CD4-positive, CD25-positive, alpha-beta regulatory T cell (primary cell): ENCODE measurements around the gene GRN. TPM values are rescaled to one million over a fixed set of nuclear protein-coding genes. Genes with fewer than 3 reads are reported as not detected.
"Not testable (repeated sequence)": the region's sequence is repeated elsewhere in the genome, so short reads cannot be mapped to it uniquely, and the experiment has no call there.

ENCODE experiments used
- ATAC-seq, 2 donors: fragments of 150-1000 bp; cut with Tn5 transposase; one replicate each; pipeline ENCODE4 v1.10.0; 2021; ENCODE audit warnings: low read depth in 2 of 2, moderate number of reproducible peaks in 2 of 2, moderate library complexity in 1 of 2
- DNase-seq, 3 donors: peaks; one replicate each; pipeline versions ENCODE4 v3.0.0 to v3.0.0-alpha.2; 2012 to 2022; ENCODE audit warnings: mixed read lengths in 1 of 3
- H3K27ac ChIP-seq: one replicate; pipeline ENCODE4 v1.7.0; 2013; ENCODE audit warnings: mild to moderate bottlenecking, low read length; ENCODE audit not compliant: insufficient read depth, poor library complexity, severe bottlenecking
- H3K27me3 ChIP-seq: one replicate; pipeline ENCODE4 v1.7.0; 2013; ENCODE audit warnings: low read length; ENCODE audit not compliant: control insufficient read depth, insufficient read depth
- H3K36me3 ChIP-seq: one replicate; pipeline ENCODE4 v1.7.0; 2013; ENCODE audit warnings: mild to moderate bottlenecking, low read length, moderate library complexity; ENCODE audit not compliant: control insufficient read depth, insufficient read depth
- H3K4me1 ChIP-seq: 2 replicates; pipeline ENCODE4 v1.7.0; 2013; ENCODE audit warnings: mild to moderate bottlenecking, low read length; ENCODE audit not compliant: insufficient read depth, control insufficient read depth, poor library complexity, severe bottlenecking
- H3K4me3 ChIP-seq: one replicate; pipeline ENCODE4 v1.7.0; 2013; ENCODE audit warnings: low read depth, mild to moderate bottlenecking, low read length, moderate library complexity
- H3K9me3 ChIP-seq, 2 experiments: 1 replicate in 1 of 2; 2 replicates in 1 of 2; pipeline ENCODE4 v1.7.0; 2013; ENCODE audit warnings: low read length in 2 of 2, mild to moderate bottlenecking in 1 of 2, moderate library complexity in 1 of 2; ENCODE audit not compliant: control insufficient read depth in 2 of 2
- H3K27ac Mint-ChIP-seq, 3 donors: one replicate each; pipeline ENCODE4 v1.8.0; 2020 to 2022; ENCODE audit warnings: mild to moderate bottlenecking in 3 of 3, mixed read lengths in 3 of 3, moderate library complexity in 2 of 3
- H3K27me3 Mint-ChIP-seq: one replicate; pipeline ENCODE4 v1.8.0; 2022; ENCODE audit warnings: mild to moderate bottlenecking, mixed read lengths
- H3K36me3 Mint-ChIP-seq: one replicate; pipeline ENCODE4 v1.8.0; 2020; ENCODE audit warnings: mixed read lengths
- H3K4me1 Mint-ChIP-seq, 4 donors: one replicate each; pipeline ENCODE4 v1.8.0; 2020 to 2022; ENCODE audit warnings: mixed read lengths in 4 of 4, mild to moderate bottlenecking in 1 of 4
- H3K4me3 Mint-ChIP-seq, 4 donors: one replicate each; pipeline ENCODE4 v1.8.0; 2020 to 2022; ENCODE audit warnings: mild to moderate bottlenecking in 4 of 4, mixed read lengths in 4 of 4, moderate library complexity in 3 of 4
- H3K9me3 Mint-ChIP-seq, 7 donors: one replicate each; pipeline ENCODE4 v1.8.0; 2020 to 2022; ENCODE audit warnings: mixed read lengths in 7 of 7, mild to moderate bottlenecking in 3 of 7, moderate library complexity in 2 of 7
- polyA plus RNA-seq, 4 donors: library from polyadenylated mRNA; unstranded; fragments of 300-500 nt; fragmentation: Illumina TruSeq; gene quantifications; one replicate each; pipeline ENCODE4 v1.2.3, GENCODE V29; 2021
- total RNA-seq: library from RNA; stranded (reverse); gene quantifications from one replicate; pipeline ENCODE4 v1.2.3, GENCODE V29; 2022

GRN gene
- total and polyA plus RNA-seq, 5 donors from 2014 or later: 24.3 to 39.4 (median 32.0) TPM

DNA sequence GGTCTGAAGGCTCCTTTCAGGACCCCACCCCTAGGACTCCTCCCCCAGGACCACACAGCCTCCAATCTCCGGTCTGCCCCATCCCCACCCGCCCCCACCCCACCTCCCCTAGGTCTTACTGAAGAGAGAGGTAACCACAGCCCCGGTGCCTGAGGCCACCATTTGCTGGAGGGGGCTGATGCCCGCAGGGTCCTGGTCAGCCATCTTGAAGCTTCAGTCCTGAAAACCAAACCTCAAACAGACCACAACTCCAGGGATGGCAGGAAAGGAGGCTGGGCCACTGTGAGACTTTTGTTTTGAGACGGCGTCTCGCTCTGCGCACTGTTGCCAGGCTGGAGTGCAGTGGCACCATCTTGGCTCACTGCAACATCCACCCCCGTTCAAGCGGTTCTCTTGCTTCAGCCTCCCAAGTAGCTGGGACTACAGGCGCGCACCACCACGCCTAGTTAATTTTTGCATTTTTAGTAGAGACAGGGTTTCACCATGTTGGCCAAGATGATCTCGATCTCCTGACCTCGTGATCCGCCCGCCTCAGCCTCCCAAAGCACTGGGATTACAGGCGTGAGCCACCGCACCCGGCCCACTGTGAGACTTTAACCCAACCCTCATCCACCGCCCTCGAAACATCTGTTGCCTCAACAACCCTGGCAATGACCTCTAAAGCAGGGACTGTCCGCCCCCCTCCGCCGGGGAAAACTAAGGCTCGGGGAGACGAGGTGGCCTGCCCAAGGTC, 21.6 kb upstream of the GRN start:
- H3K27me3 Mint-ChIP-seq: peaks cover 5% of the 10 kb centered on the region
- ATAC-seq: no peak
- Histone ChIP-seq H3K4me1 (peaks cover 18% of the 10 kb centered on the region), H3K27ac (no peak overlapping the region), H3K4me3 (peak overlapping the region; percentile 41), H3K27me3 (no peaks in the 10 kb centered on the region), H3K36me3 (peaks cover 21% of the 10 kb centered on the region), H3K9me3 (no peaks in the 10 kb centered on the region)
- H3K4me3 Mint-ChIP-seq: peak overlapping the region; percentile 74 to 86 (median 80)
- H3K36me3 Mint-ChIP-seq: peaks cover 4% of the 10 kb centered on the region
- H3K9me3 Mint-ChIP-seq: peaks cover 0 to 4% (median 0%) of the 10 kb centered on the region in 7 donors
- no peak for DNase-seq
- H3K4me1 Mint-ChIP-seq: peaks cover 2 to 45% (median 10%) of the 10 kb centered on the region in 4 donors
- H3K27ac Mint-ChIP-seq: no peak overlapping the region

DNA sequence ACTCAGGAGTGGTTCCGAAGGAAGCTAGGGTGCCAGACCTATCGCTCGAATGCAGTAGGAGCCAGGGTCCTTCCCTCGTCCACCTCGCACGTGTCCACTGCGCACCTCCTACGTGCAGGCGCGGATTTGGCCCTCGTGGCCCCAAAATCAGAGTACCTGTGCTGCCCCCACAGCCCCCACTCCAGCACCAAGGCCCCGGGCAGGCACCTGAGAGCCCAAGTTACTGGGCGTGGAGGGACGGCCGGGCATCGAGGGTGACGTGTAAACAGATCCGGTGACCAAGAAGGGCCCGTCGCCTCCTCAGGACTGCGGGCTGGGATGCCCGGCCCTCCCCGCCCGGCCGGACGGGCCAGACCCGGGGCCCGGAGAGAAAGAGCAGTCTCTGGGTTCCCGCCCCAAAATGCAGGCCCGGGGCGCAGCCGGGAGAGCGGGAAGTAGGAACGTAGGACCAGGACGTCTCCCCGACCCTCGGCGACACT, 21.0 kb upstream of the GRN start:
- Mint-ChIP-seq H3K9me3 (peaks cover 0 to 2% (median 0%) of the 10 kb centered on the region in 7 donors), H3K27me3 (peaks cover 5% of the 10 kb centered on the region), H3K27ac (no peak overlapping the region), H3K36me3 (peaks cover 4% of the 10 kb centered on the region), H3K4me1 (peaks cover 2 to 45% (median 10%) of the 10 kb centered on the region in 4 donors), H3K4me3 (peak overlapping the region; percentile 74 to 86 (median 80))
- Histone ChIP-seq H3K9me3 (no peaks in the 10 kb centered on the region), H3K4me1 (peaks cover 18% of the 10 kb centered on the region), H3K27ac (peak overlapping the region; percentile 93), H3K36me3 (peaks cover 21% of the 10 kb centered on the region), H3K27me3 (no peaks in the 10 kb centered on the region), H3K4me3 (peak overlapping the region; percentile 41)
- ATAC-seq: no peak
- DNase-seq: no peak

DNA sequence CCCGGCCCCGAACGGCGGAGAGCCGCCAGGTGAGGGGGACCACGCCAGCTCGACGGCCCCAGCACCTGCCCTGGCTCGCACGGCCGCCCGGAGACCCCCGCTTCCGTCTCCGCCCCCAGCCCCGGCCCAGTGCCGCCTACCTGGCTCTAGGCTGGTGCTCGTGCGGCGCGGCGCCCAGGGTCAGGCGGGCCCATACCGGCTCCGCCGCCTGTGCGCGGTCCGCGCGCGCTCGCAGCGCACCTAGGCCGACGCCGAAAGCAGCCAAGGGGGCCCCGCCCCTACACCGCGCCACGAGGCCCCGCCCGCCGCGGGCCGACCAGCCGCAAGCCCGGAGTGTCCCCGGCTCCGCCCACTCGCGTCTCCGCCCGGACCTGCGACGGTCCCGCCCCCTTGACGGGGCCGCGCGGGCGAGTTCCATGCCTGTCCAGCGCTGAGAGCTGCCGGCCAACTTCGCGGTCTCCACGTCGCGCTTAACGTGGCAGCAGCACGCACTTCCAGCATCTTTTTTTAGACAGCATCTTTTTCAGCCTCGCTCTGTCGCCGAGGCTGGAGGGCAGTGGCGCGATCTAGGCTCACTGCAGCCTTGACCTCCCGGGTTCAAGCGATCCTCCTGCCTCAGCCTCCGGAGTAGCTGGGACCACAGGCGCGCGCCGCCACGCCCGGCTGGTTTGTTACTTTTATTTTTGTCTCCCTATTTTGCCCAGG, 20.4 kb upstream of the GRN start, which contains the start of gene SLC25A39:
Gene SLC25A39, minus strand, starts transcription at position 253 of the 705 bp plus-strand sequence. CDS start 1,261 bp downstream, outside the sequence.
- Mint-ChIP-seq H3K36me3 (no peaks in the 10 kb centered on the region), H3K27ac (peak within 1 kb of the TSS; percentile 95 to 96 (median 96)), H3K4me3 (peak within 1 kb of the TSS; percentile 90 to 99 (median 93)), H3K27me3 (peaks cover 5% of the 10 kb centered on the region), H3K4me1 (peaks cover 2 to 45% (median 10%) of the 10 kb centered on the region in 4 donors), H3K9me3 (no peaks in the 10 kb centered on the region)
- Histone ChIP-seq H3K9me3 (no peaks in the 10 kb centered on the region), H3K4me1 (peaks cover 18% of the 10 kb centered on the region), H3K36me3 (peaks cover 19% of the 10 kb centered on the region), H3K4me3 (peak within 1 kb of the TSS; percentile 68), H3K27ac (peak within 1 kb of the TSS; percentile 93), H3K27me3 (no peaks in the 10 kb centered on the region)
- ATAC-seq: peak; percentile 75 to 80
- peak; percentile 90 to 95 (median 94) for DNase-seq

DNA sequence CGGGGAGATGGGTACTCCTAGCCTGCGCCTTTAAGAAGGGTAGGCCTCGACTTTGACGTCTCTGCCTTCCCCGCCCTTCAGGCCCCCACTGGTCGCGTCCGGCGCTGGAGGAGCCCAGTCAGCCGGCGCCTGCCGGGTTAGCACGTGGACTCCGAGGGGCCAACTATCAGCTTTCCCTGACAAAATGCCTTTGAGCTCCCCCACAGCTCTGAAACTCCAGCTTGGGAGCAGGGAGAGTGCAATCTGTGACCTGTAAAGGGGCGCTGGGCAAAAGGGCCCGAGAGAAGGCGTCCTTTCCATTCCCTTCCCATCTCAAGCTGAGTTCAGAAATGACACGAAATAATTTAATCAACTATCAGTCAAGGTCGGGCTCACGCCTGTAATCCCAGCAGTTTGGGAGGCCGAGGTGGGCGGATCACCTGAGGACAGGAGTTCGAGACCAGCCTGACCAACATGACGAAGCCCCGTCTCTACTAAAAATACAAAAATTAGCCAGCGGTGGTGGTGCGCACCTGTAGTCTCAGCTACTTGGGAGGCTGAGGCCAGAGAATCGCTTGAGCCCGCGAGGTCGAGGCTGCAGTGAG, 18.1 kb upstream of the GRN start:
- Histone ChIP-seq H3K36me3 (no peaks in the 10 kb centered on the region), H3K9me3 (no peaks in the 10 kb centered on the region), H3K27me3 (no peaks in the 10 kb centered on the region), H3K27ac (peak overlapping the region; percentile 93), H3K4me1 (peaks cover 22% of the 10 kb centered on the region), H3K4me3 (peak overlapping the region; percentile 45)
- Mint-ChIP-seq H3K9me3 (no peaks in the 10 kb centered on the region), H3K4me1 (peaks cover 7 to 46% (median 17%) of the 10 kb centered on the region in 4 donors), H3K27me3 (peaks cover 10% of the 10 kb centered on the region), H3K27ac (peak overlapping the region in 2 of 3 donors; percentile 74 to 96), H3K36me3 (no peaks in the 10 kb centered on the region), H3K4me3 (peak overlapping the region; percentile 71 to 90 (median 78))
- DNase-seq (peak; percentile 90 to 97 (median 94)), ATAC-seq (peak; percentile 83 to 84)

DNA sequence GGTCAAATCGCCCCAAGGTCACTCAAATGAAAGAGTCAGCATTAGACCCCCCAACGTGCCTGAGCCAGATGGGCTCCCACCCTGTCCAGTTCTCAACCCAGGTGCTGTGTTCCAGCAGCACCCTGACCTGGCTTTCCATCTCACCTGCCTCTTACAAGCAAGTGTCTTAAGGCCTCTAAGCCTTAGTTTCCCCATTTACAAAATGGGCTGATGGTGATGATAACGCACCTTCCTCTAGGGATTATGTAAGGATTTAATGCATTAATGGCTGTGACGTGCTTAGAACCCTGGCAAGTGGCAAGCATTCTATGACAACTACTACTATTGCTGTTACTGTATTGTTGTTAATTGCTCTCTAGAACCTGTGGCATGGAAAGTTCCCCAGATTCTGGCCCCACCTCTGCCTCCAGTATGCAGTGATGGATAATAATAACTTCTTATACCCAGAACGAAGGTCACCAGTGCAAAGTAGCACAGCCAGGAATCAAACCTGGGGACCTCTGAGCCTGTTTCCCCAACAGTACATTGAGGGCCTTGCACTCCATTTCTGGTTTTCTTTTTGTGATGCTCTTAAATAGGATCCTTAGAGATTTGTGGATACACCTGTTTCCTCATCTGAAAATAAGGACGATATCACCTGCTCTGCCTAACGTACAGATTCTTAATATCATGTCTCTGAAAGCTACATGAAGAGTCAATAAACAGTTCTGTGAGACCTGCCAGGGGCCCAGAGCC, 17.2 kb upstream of the GRN start:
- peak overlapping the region; percentile 50 to 85 (median 69) for H3K4me3 Mint-ChIP-seq
- H3K27ac Mint-ChIP-seq: peak overlapping the region in 2 of 3 donors; percentile 38 to 56
- H3K4me1 ChIP-seq: peaks cover 22% of the 10 kb centered on the region
- peaks cover 10% of the 10 kb centered on the region for H3K27me3 Mint-ChIP-seq
- H3K9me3 ChIP-seq: no peaks in the 10 kb centered on the region
- no peaks in the 10 kb centered on the region for H3K27me3 ChIP-seq
- no peak for DNase-seq
- H3K9me3 Mint-ChIP-seq: no peaks in the 10 kb centered on the region
- H3K4me3 ChIP-seq: no peak overlapping the region
- H3K4me1 Mint-ChIP-seq: peaks cover 7 to 42% (median 17%) of the 10 kb centered on the region in 4 donors
- H3K27ac ChIP-seq: no peak overlapping the region
- no peak for ATAC-seq
- no peaks in the 10 kb centered on the region for H3K36me3 ChIP-seq
- H3K36me3 Mint-ChIP-seq: no peaks in the 10 kb centered on the region

DNA sequence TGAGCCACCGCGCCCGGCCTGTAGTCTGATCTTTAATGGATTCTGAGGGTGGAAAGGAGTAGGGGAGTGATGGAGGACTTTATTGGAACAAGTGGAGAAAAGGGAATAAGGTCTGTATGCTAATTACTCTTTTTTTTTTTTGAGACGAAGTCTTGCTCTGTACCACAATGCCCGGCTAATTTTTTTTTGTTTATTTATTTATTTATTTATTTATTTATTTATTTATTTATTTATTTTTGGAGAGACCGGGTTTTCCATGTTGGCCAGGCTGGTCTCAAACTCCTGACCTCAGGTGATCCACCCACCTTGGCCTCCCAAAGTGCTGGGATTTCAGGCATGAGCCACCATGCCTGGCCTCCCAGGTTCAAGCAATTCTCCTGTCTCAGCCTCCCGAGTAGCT, 15.6 kb upstream of the GRN start:
- not testable (repeated sequence) for H3K27ac ChIP-seq, H3K9me3 ChIP-seq, H3K4me3 Mint-ChIP-seq, H3K27me3 ChIP-seq, H3K9me3 Mint-ChIP-seq, H3K4me3 ChIP-seq, H3K36me3 ChIP-seq, ATAC-seq, H3K36me3 Mint-ChIP-seq, H3K27ac Mint-ChIP-seq, DNase-seq
- H3K4me1 Mint-ChIP-seq: peaks cover 7 to 32% (median 17%) of the 10 kb centered on the region in 4 donors
- peaks cover 10% of the 10 kb centered on the region for H3K27me3 Mint-ChIP-seq
- H3K4me1 ChIP-seq: peaks cover 12% of the 10 kb centered on the region

DNA sequence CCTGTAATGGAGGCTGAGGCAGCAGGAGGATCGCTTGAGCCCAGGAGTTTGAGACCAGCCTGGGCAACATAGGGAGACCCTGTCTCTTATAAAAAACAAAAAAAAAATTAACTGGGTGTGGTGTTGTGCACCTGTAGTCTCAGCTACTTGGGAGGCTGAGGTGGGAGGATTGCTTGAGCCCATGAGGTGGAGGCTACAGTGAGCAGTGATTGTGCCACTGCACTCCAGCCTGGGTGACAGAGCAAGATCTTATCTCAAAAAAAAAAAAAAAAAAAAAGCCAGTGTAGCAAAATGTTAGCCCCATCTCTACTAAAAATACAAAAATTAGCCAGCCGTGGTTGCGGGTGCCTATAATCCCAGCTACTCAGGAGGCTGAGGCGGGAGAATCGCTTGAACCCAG, 14.8 kb upstream of the GRN start:
- H3K4me3 ChIP-seq, H3K27me3 Mint-ChIP-seq, H3K27me3 ChIP-seq, H3K4me3 Mint-ChIP-seq, H3K9me3 ChIP-seq, H3K9me3 Mint-ChIP-seq, ATAC-seq, H3K27ac Mint-ChIP-seq, H3K36me3 Mint-ChIP-seq, H3K36me3 ChIP-seq, DNase-seq, H3K27ac ChIP-seq: not testable (repeated sequence)
- H3K4me1 ChIP-seq: peaks cover 12% of the 10 kb centered on the region
- peaks cover 7 to 27% (median 17%) of the 10 kb centered on the region in 4 donors for H3K4me1 Mint-ChIP-seq
